Testis (tissue), 2 donors: Measurements from ENCODE around the gene WDR46.
"Not testable (repeated sequence)": the region's sequence is repeated elsewhere in the genome, so short reads cannot be mapped to it uniquely, and the experiment has no call there.

Experiments used
- CTCF ChIP-seq, 3 experiments: fragments of 450-650 bp in 2 of 3; fragments of 200-600 bp in 1 of 3; sonication (generic) in 1 of 3; IDR thresholded peaks; one replicate each; pipeline ENCODE4 v1.5.1; 2016 to 2019; ENCODE audit warnings: antibody characterized with exemption in 3 of 3, mild to moderate bottlenecking in 2 of 3, moderate library complexity in 1 of 3
- POLR2A ChIP-seq: fragments of 450-650 bp; IDR thresholded peaks from one replicate; pipeline ENCODE4 v1.6.1; 2017; ENCODE audit warnings: antibody characterized with exemption, mild to moderate bottlenecking, moderate library complexity

DNA sequence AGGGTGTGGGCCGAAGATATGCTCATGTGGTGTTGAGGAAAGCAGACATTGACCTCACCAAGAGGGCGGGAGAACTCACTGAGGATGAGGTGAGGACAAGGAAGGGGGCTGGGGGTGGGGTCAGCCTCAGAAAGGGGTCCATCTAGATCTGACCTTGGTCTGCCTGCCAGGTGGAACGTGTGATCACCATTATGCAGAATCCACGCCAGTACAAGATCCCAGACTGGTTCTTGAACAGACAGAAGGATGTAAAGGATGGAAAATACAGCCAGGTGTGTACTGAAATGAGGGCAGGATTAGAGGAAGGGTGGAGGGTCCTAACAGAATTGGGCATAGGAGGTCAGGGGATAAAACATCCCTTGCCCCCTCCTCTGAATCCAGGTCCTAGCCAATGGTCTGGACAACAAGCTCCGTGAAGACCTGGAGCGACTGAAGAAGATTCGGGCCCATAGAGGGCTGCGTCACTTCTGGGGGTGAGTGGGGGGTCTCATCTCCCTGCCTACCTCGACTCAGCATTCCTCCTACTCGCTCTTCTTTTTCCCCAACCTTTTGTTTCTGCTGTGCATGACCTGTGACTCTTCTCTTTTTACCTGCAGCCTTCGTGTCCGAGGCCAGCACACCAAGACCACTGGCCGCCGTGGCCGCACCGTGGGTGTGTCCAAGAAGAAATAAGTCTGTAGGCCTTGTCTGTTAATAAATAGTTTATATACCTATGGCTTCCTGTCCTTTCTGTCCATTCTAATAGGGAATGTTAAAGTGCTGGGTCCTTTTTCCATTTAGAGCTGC is 13.1 kb downstream of the WDR46 start:
- not testable (repeated sequence) for TF ChIP-seq CTCF (IDR thresholded peaks at IDR 0.05); POLR2A
